HG02588 (cell line): Measurements from ENCODE around the gene RBCK1.
"Not testable (repeated sequence)": the region's sequence is repeated elsewhere in the genome, so short reads cannot be mapped to it uniquely, and the experiment has no call there.

Source experiments
- ATAC-seq: cut with Tn5 transposase; IDR thresholded peaks from one replicate; pipeline ENCODE4 v1.9.1; 2021; ENCODE audit warnings: mild to moderate bottlenecking, moderate library complexity; ENCODE audit not compliant: unreplicated experiment

Gene RBCK1

GRCh38 chr20:462199-462991, 54.3 kb downstream of the RBCK1 start, which contains the start of gene TBC1D20:
TBC1D20 (minus strand) TSS chr20:462533; CDS start chr20:462405, 128 bp downstream.
- ATAC-seq: peak; percentile 94

GRCh38 chr20:467755-468154, 59.7 kb downstream of the RBCK1 start:
- ATAC-seq: no peak

GRCh38 chr20:469746-470490, 61.8 kb downstream of the RBCK1 start:
- ATAC-seq: no peak

DNA sequence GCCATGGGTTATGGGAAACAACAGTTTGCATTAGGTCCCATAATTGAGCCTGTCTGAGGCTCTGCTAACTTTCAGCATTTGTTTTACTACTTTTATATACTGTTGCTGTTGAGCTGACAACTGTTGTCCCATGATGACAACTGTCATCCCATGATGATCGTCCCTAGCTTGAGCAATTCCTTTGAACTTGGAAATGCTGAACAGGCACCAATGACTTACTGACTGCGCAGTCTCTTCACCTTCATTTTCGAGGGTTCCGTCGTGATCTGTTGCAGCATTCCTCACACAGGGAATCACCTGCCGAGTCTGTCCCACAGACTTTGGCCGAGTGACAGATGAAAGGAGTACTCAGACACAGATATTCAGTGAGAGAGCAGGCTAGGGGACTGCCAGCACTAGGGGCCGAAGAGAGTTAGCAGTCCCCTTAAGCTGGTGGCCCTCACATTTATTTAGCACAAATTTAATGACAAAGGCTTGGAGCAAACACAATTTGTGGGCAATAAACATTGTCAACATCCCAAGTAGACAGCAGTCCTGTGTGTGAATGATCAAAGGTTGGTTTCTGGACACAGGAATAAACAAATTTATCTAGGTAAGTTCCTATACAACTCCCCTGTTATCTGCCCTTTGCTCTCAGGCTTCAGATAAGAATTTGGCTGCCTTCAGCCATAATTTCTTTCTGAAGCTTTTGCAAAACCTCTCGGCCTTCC, 64.2 kb downstream of the RBCK1 start:
- no peak for ATAC-seq

DNA sequence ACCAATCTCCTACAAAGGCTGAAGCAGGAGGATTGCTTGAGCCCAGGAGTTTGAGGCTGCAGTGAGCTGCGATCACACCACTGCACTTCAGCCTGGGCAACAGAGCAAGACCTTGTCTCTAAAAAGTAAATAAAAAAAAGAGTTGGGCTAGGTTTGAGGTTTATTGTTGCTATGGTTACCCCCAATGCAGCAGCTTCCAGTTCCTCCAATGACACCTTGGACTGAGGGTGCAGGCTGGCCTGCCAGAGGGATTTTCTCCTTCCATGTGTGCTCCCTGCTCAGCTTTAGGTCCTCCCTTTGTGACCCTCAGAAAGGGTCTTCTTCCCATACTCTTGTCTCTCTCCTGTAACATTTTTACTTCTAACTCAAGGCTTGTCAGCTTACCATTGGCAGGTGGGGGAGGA, 64.8 kb downstream of the RBCK1 start:
- no peak for ATAC-seq

DNA sequence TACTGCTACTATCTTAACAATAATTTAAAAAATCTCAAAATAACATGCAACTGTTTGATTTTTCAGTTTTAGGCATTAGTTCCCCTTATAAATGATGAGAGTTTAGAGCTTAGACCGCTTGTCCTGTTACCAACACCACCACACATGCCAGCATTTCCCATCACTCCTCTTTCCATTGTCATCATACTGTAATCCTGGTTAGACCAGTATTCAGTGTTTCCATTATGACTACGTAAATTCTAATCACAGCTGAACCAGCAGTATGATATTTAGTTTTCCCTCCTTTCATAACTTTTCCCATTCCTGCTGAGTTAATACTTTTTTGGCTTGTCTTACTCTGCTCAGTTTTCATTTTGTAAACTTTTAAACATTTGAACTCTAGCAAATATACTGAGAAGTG, 66.5 kb downstream of the RBCK1 start:
- ATAC-seq: no peak

DNA sequence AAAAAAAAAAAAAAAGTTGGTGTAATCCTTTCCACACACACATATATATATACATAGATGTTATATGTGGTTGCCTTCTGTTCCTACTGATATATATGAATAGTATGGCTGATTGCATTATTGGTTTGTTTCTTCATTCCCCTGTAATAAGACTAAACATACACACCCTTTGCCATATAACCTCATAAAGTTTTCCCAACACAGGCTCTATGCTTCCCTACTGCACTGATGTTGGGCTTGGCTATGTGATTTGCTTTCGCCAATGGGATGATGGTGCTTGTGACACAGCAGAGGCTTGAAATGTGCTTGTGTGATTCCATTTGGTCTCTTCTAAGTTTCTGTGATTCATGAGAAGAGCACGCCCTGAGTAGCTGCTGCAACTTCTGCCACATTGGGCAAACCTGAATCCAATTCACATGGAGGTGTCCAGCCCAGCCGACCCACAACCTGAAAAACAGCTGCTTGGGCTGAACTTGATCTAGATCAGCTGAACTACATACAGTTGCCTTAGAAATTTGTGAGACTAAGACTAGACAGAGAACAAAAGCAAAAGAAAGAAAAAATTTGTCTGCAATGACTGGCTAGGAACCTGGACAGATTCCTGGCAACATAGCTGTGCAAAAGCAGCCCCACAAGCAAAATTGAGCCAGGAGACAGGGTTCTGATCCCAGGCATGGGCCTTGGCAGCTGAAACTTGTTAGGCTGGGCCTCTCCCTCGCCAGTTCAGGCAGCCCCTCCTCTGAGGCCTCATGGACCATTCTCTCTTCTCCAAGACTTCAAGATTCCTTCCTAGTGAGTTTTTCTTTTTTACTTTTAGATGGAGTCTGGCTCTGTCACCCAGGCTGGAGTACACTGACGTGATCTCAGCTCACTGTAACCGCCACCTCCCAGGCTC, 67.6 kb downstream of the RBCK1 start:
- no peak for ATAC-seq

DNA sequence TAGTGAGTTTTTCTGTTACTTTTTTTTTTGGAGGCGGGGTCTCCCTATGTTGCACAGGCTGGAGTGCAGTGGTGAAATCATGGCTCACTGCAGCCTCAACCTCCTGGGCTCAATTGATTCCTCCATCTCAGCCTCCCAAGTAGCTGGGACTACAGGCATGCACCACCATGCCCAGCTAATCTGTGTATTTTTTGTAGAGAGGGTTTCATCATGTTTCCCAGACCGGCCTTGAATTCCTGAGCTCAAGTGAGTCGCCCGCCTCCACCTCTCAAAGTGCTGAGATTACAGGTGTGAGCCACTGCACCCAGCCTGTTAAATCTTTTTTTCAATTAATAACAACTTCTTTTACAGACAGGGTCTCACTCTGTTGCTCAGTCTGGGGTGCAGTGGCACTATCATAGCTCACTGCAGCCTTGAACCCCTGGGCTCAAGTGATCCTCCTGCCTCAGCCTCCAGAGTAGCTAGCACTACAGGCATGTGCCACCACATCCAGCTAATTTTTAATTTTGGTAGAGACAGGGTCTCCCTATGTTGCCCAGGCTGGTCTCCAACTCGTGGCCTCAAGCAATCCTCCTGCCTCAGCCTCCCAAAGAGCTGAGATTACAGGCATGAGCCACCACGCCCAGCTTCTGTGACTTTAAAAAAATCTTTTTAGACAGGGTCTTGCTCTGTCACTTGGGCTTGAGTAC, 68.6 kb downstream of the RBCK1 start:
- not testable (repeated sequence) for ATAC-seq

- ATAC-seq: no peak
Measured at GRCh38 chr20:478010-478948, 70.2 kb downstream of the RBCK1 start.

- no peak for ATAC-seq
Measured at GRCh38 chr20:478949-479429, 70.9 kb downstream of the RBCK1 start.

DNA sequence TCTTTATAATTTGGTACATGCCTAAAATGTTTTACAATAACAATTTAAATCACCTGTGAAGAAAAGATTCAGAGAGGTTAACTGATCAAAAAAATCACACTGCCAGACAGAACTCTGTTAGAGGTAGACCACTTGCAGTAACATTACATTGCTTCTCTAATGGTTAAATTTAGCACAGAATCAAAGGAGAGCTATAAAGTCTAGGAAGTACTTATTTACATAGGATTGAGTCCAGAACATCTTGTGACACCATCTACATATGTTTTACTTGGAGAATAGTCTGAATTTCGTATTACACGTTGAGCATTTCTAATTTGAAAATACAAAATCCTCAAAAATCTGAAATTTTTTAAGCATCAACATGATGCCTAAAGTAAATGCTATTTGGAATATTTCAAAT, 71.4 kb downstream of the RBCK1 start:
- no peak for ATAC-seq

- ATAC-seq: no peak
Measured at GRCh38 chr20:480044-480443, 71.9 kb downstream of the RBCK1 start.

- ATAC-seq: no peak
Measured at GRCh38 chr20:481167-481566, 73.1 kb downstream of the RBCK1 start.
